ENCODE results near the gene KCNA4. TPM values are rescaled to one million over a fixed set of nuclear protein-coding genes. Genes with fewer than 3 reads are reported as not detected.

Gene KCNA4
- polyA plus RNA-seq, 1 donor = 0.82 TPM

GRCh38 chr11:30025396-30026139 is 8.7 kb upstream of the KCNA4 start:
- Histone ChIP-seq H3K4me1 (ENCODE audit: control insufficient read depth, insufficient read depth, low read length) (no peaks in the 10 kb centered on the region), H3K27me3 (ENCODE audit: control insufficient read depth, insufficient read depth, low read length) (no peaks in the 10 kb centered on the region), H3K4me3 (ENCODE audit: low read length) (no peak overlapping the region), H3K36me3 (ENCODE audit: control insufficient read depth, insufficient read depth, low read length) (no peaks in the 10 kb centered on the region), H3K27ac (ENCODE audit: low read length) (no peak overlapping the region), H3K9me3 (ENCODE audit: control insufficient read depth, low read depth, low read length) (no peaks in the 10 kb centered on the region)
- no CpG with 5 or more reads among the region's 6 CpGs for WGBS (ENCODE audit: insufficient coverage, low lambda C conversion rate)
- DNase-seq = no peak

- no peaks in the 10 kb centered on the region for H3K9me3 ChIP-seq (ENCODE audit: control insufficient read depth, low read depth, low read length)
- WGBS (ENCODE audit: insufficient coverage, low lambda C conversion rate) = no CpG with 5 or more reads among the region's 2 CpGs
These were observed 6.2 kb upstream of the KCNA4 start for GRCh38 chr11:30023074-30023473.

GRCh38 chr11:30019481-30019880 is 2.7 kb upstream of the KCNA4 start:
- no peaks in the 10 kb centered on the region for H3K9me3 ChIP-seq (ENCODE audit: control insufficient read depth, low read depth, low read length)
- H3K27ac ChIP-seq (ENCODE audit: low read length) = no peak overlapping the region
- no peaks in the 10 kb centered on the region for H3K4me1 ChIP-seq (ENCODE audit: control insufficient read depth, insufficient read depth, low read length)
- H3K4me3 ChIP-seq (ENCODE audit: low read length) = no peak overlapping the region
- H3K36me3 ChIP-seq (ENCODE audit: control insufficient read depth, insufficient read depth, low read length) = no peaks in the 10 kb centered on the region
- peaks cover 51% of the 10 kb centered on the region for H3K27me3 ChIP-seq (ENCODE audit: control insufficient read depth, insufficient read depth, low read length)
- WGBS (ENCODE audit: insufficient coverage, low lambda C conversion rate) = no CpG with 5 or more reads among the region's 3 CpGs
- DNase-seq = no peak

More at GRCh38 chr11:30023074-30023473, 6.2 kb upstream of the KCNA4 start:
- peaks cover 17% of the 10 kb centered on the region for H3K27me3 ChIP-seq (ENCODE audit: control insufficient read depth, insufficient read depth, low read length)
- no peak overlapping the region for H3K27ac ChIP-seq (ENCODE audit: low read length)
- no peaks in the 10 kb centered on the region for H3K4me1 ChIP-seq (ENCODE audit: control insufficient read depth, insufficient read depth, low read length)
- no peak for DNase-seq
- no peaks in the 10 kb centered on the region for H3K36me3 ChIP-seq (ENCODE audit: control insufficient read depth, insufficient read depth, low read length)
- H3K4me3 ChIP-seq (ENCODE audit: low read length) = no peak overlapping the region

- DNase-seq = no peak
- Histone ChIP-seq H3K36me3 (ENCODE audit: control insufficient read depth, insufficient read depth, low read length) (no peaks in the 10 kb centered on the region), H3K27ac (ENCODE audit: low read length) (no peak overlapping the region), H3K27me3 (ENCODE audit: control insufficient read depth, insufficient read depth, low read length) (peaks cover 56% of the 10 kb centered on the region), H3K4me1 (ENCODE audit: control insufficient read depth, insufficient read depth, low read length) (no peaks in the 10 kb centered on the region), H3K4me3 (ENCODE audit: low read length) (no peak overlapping the region), H3K9me3 (ENCODE audit: control insufficient read depth, low read depth, low read length) (no peaks in the 10 kb centered on the region)
- WGBS (ENCODE audit: insufficient coverage, low lambda C conversion rate) = 36% methylated on average over 3 of the region's 21 CpGs
These were observed 1.7 kb upstream of the KCNA4 start for GRCh38 chr11:30018495-30018894.

DNA sequence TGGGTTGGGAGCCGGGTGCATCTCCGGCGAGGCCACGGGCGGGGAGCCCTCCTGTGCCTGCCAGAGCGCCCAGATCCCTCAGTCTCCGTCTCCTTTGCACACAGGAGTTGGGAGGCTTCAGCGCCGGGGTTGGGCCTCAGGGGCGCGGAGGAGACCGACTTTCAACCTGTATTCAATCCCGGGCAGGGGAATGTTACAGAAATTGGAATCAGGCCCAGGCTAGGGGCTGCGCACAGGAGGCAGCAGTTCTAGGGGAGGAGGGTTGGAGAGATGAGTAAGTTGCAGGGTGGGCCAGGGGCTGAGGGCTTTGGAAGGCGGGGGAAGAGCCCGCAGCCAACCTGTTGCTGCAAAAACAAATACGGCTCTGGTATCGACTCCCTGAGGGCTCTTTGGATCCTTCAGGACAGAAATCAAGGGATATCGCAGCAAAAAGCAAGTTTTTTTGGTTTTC is 640 bp upstream of the KCNA4 start:
- no peak for DNase-seq
- no peaks in the 10 kb centered on the region for H3K36me3 ChIP-seq (ENCODE audit: control insufficient read depth, insufficient read depth, low read length)
- no peak overlapping the region for H3K4me3 ChIP-seq (ENCODE audit: low read length)
- H3K27ac ChIP-seq (ENCODE audit: low read length) = no peak overlapping the region
- WGBS (ENCODE audit: insufficient coverage, low lambda C conversion rate) = no CpG with 5 or more reads among the region's 19 CpGs
- no peaks in the 10 kb centered on the region for H3K9me3 ChIP-seq (ENCODE audit: control insufficient read depth, low read depth, low read length)
- peaks cover 56% of the 10 kb centered on the region for H3K27me3 ChIP-seq (ENCODE audit: control insufficient read depth, insufficient read depth, low read length)
- no peaks in the 10 kb centered on the region for H3K4me1 ChIP-seq (ENCODE audit: control insufficient read depth, insufficient read depth, low read length)

- no peak overlapping the region for H3K27ac ChIP-seq (ENCODE audit: low read length)
- no peak for DNase-seq
- H3K36me3 ChIP-seq (ENCODE audit: control insufficient read depth, insufficient read depth, low read length) = no peaks in the 10 kb centered on the region
- no peaks in the 10 kb centered on the region for H3K9me3 ChIP-seq (ENCODE audit: control insufficient read depth, low read depth, low read length)
- no peaks in the 10 kb centered on the region for H3K4me1 ChIP-seq (ENCODE audit: control insufficient read depth, insufficient read depth, low read length)
- H3K27me3 ChIP-seq (ENCODE audit: control insufficient read depth, insufficient read depth, low read length) = peaks cover 56% of the 10 kb centered on the region
- WGBS (ENCODE audit: insufficient coverage, low lambda C conversion rate) = 15% methylated on average over 4 of the region's 32 CpGs
- no peak overlapping the region for H3K4me3 ChIP-seq (ENCODE audit: low read length)
These were observed 961 bp downstream of the KCNA4 start for GRCh38 chr11:30015725-30016412.

GRCh38 chr11:30012346-30012745 is 4.5 kb downstream of the KCNA4 start:
- Histone ChIP-seq H3K4me3 (ENCODE audit: low read length) (no peak overlapping the region), H3K36me3 (ENCODE audit: control insufficient read depth, insufficient read depth, low read length) (no peaks in the 10 kb centered on the region), H3K27ac (ENCODE audit: low read length) (no peak overlapping the region), H3K9me3 (ENCODE audit: control insufficient read depth, low read depth, low read length) (no peaks in the 10 kb centered on the region), H3K27me3 (ENCODE audit: control insufficient read depth, insufficient read depth, low read length) (peaks cover 32% of the 10 kb centered on the region), H3K4me1 (ENCODE audit: control insufficient read depth, insufficient read depth, low read length) (no peaks in the 10 kb centered on the region)
- no CpG with 5 or more reads among the region's 15 CpGs for whole genome bisulfite sequencing (ENCODE audit: insufficient coverage, low lambda C conversion rate)
- no peak for DNase-seq

DNA sequence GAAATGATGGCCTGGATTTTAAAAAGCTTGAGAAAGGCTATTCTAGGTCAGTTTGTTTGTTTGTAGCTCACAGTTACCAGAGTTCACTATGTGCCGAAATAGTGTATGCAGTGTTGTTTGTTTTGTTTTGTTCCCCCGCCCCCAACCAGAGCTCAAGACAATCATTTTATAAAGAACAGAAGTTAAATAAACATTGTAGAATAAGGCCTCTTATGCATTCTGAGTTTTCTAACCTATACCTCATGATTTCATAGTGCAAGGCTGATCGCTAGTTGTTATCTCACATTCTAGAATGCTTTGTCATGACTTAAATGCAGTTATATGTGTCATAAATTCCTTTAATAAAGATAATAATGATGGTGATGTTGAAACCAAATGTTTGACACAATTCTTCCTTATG is 7.8 kb downstream of the KCNA4 start:
- Histone ChIP-seq H3K9me3 (ENCODE audit: control insufficient read depth, low read depth, low read length) (no peaks in the 10 kb centered on the region), H3K36me3 (ENCODE audit: control insufficient read depth, insufficient read depth, low read length) (no peaks in the 10 kb centered on the region), H3K27me3 (ENCODE audit: control insufficient read depth, insufficient read depth, low read length) (peaks cover under 1% of the 10 kb centered on the region), H3K4me3 (ENCODE audit: low read length) (no peak overlapping the region), H3K4me1 (ENCODE audit: control insufficient read depth, insufficient read depth, low read length) (no peaks in the 10 kb centered on the region), H3K27ac (ENCODE audit: low read length) (no peak overlapping the region)
- WGBS (ENCODE audit: insufficient coverage, low lambda C conversion rate) = 60% methylated on average over 1 of the region's 3 CpGs
- DNase-seq = no peak

DNA sequence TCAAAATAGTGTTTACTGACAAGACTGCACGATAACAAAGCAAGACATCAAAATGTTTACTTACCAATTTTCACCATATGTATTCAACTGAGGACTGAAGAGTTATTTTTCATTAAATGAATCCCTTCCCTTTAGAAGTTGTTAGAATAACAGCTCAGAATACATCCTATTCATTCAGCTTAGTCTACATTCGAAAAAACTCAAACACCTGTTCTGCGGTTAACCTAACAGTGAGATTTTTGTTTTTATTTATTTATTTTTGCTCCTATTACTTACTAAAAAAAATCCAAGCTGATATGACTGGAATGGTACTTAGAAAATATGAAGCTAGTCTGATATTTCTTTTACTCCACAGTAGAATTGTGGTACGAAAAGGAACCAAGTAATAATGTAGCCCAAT is 10.0 kb downstream of the KCNA4 start:
- no peaks in the 10 kb centered on the region for H3K36me3 ChIP-seq (ENCODE audit: control insufficient read depth, insufficient read depth, low read length)
- H3K9me3 ChIP-seq (ENCODE audit: control insufficient read depth, low read depth, low read length) = no peaks in the 10 kb centered on the region
- H3K27ac ChIP-seq (ENCODE audit: low read length) = no peak overlapping the region
- no peak overlapping the region for H3K4me3 ChIP-seq (ENCODE audit: low read length)
- DNase-seq = no peak
- H3K4me1 ChIP-seq (ENCODE audit: control insufficient read depth, insufficient read depth, low read length) = no peaks in the 10 kb centered on the region
- no peaks in the 10 kb centered on the region for H3K27me3 ChIP-seq (ENCODE audit: control insufficient read depth, insufficient read depth, low read length)
- 40% methylated on average over 1 of the region's 4 CpGs for WGBS (ENCODE audit: insufficient coverage, low lambda C conversion rate)

GRCh38 chr11:30002157-30002785 is 14.6 kb downstream of the KCNA4 start:
- Histone ChIP-seq H3K36me3 (ENCODE audit: control insufficient read depth, insufficient read depth, low read length) (no peaks in the 10 kb centered on the region), H3K4me1 (ENCODE audit: control insufficient read depth, insufficient read depth, low read length) (no peaks in the 10 kb centered on the region), H3K4me3 (ENCODE audit: low read length) (no peak overlapping the region), H3K27me3 (ENCODE audit: control insufficient read depth, insufficient read depth, low read length) (no peaks in the 10 kb centered on the region), H3K9me3 (ENCODE audit: control insufficient read depth, low read depth, low read length) (no peaks in the 10 kb centered on the region), H3K27ac (ENCODE audit: low read length) (no peak overlapping the region)
- DNase-seq = no peak
- no CpG with 5 or more reads among the region's 4 CpGs for WGBS (ENCODE audit: insufficient coverage, low lambda C conversion rate)
